Mesenchymal stem cell (in vitro differentiated cells and primary cell): ENCODE results near the gene MPP2.

Experiments
- DNase-seq: peaks from one replicate; pipeline ENCODE4 v3.0.0-alpha.2; 2013
- H2AFZ ChIP-seq: one replicate; pipeline ENCODE4 v1.6.1; 2013; ENCODE audit warnings: low read depth, mild to moderate bottlenecking, control low read depth, inconsistent platforms, low read length, moderate library complexity
- H2AK5ac ChIP-seq: 2 replicates; pipeline ENCODE4 v1.6.1; 2013; ENCODE audit warnings: low read length, moderate library complexity, mild to moderate bottlenecking, inconsistent platforms; ENCODE audit not compliant: severe bottlenecking
- H2BK120ac ChIP-seq: one replicate; pipeline ENCODE4 v1.6.1; 2013; ENCODE audit warnings: low read depth, mild to moderate bottlenecking, inconsistent platforms, low read length, moderate library complexity
- H2BK12ac ChIP-seq, 2 experiments: one replicate each; pipeline ENCODE4 v1.6.1; 2013; ENCODE audit warnings: inconsistent platforms in 2 of 2, low read length in 2 of 2, mild to moderate bottlenecking in 2 of 2, moderate library complexity in 2 of 2, control low read depth in 1 of 2
- H2BK15ac ChIP-seq: one replicate; pipeline ENCODE4 v1.6.1; 2013; ENCODE audit warnings: mild to moderate bottlenecking, low read depth, inconsistent platforms; ENCODE audit not compliant: poor library complexity, severe bottlenecking
- H2BK5ac ChIP-seq: 2 replicates; pipeline ENCODE4 v1.6.1; 2013; ENCODE audit warnings: low read depth, mild to moderate bottlenecking, low read length, control low read depth, inconsistent platforms; ENCODE audit not compliant: poor library complexity, severe bottlenecking
- H3K14ac ChIP-seq, 2 experiments: one replicate each; pipeline ENCODE4 v1.6.1; 2013; ENCODE audit warnings: inconsistent platforms in 2 of 2, low read length in 2 of 2, control low read depth in 1 of 2, mild to moderate bottlenecking in 1 of 2, moderate library complexity in 1 of 2
- H3K18ac ChIP-seq, 2 experiments: one replicate each; pipeline ENCODE4 v1.6.1; 2013; ENCODE audit warnings: inconsistent platforms in 2 of 2, low read length in 2 of 2, control low read depth in 1 of 2, low read depth in 1 of 2, mild to moderate bottlenecking in 1 of 2
- H3K23ac ChIP-seq, 2 experiments: one replicate each; pipeline ENCODE4 v1.6.1; 2013; ENCODE audit warnings: inconsistent platforms in 2 of 2, low read length in 2 of 2, mild to moderate bottlenecking in 2 of 2, moderate library complexity in 2 of 2, control low read depth in 1 of 2
- H3K27ac ChIP-seq: 2 replicates; pipeline ENCODE4 v1.5.1; 2013; ENCODE audit warnings: mild to moderate bottlenecking, moderate library complexity, low read length, control low read depth, inconsistent platforms; ENCODE audit not compliant: poor library complexity, severe bottlenecking
- H3K27me3 ChIP-seq, 2 experiments: 2 replicates each; pipeline versions ENCODE4 v1.6.1 to v1.7.0; 2013; ENCODE audit warnings: low read length in 2 of 2, mild to moderate bottlenecking in 2 of 2, moderate library complexity in 2 of 2, control low read depth in 1 of 2, inconsistent platforms in 1 of 2; ENCODE audit not compliant: control insufficient read depth in 1 of 2, insufficient read depth in 1 of 2
- H3K36me3 ChIP-seq, 2 experiments: 2 replicates each; pipeline versions ENCODE4 v1.6.1 to v1.7.0; 2013; ENCODE audit warnings: low read length in 2 of 2, control low read depth in 1 of 2, inconsistent platforms in 1 of 2, low read depth in 1 of 2, mild to moderate bottlenecking in 1 of 2; ENCODE audit not compliant: insufficient read depth in 2 of 2, control insufficient read depth in 1 of 2
- H3K4ac ChIP-seq, 2 experiments: one replicate each; pipeline ENCODE4 v1.6.1; 2013; ENCODE audit warnings: inconsistent platforms in 2 of 2, low read length in 2 of 2, mild to moderate bottlenecking in 2 of 2, moderate library complexity in 2 of 2, control low read depth in 1 of 2, low read depth in 1 of 2
- H3K4me1 ChIP-seq: 2 replicates; pipeline ENCODE4 v1.6.1; 2013; ENCODE audit warnings: low read depth, low read length, control low read depth; ENCODE audit not compliant: control insufficient read depth, insufficient read depth
- H3K4me2 ChIP-seq: 2 replicates; pipeline ENCODE4 v1.6.1; 2013; ENCODE audit warnings: low read length, mild to moderate bottlenecking, inconsistent platforms; ENCODE audit not compliant: poor library complexity, severe bottlenecking
- H3K4me3 ChIP-seq, 2 experiments: 2 replicates each; pipeline versions ENCODE4 v1.5.1 to v1.7.0; 2013; ENCODE audit warnings: low read length in 2 of 2, mild to moderate bottlenecking in 2 of 2, control low read depth in 1 of 2, low read depth in 1 of 2; ENCODE audit not compliant: insufficient read depth in 1 of 2
- H3K79me1 ChIP-seq: replicated peaks from 2 replicates; pipeline ENCODE4 v1.6.1; 2013; ENCODE audit warnings: mild to moderate bottlenecking, control low read depth, low read length, inconsistent platforms; ENCODE audit not compliant: poor library complexity, severe bottlenecking
- H3K9ac ChIP-seq: 2 replicates; pipeline ENCODE4 v1.7.0; 2013; ENCODE audit warnings: mild to moderate bottlenecking, low read length, moderate library complexity
- H3K9me3 ChIP-seq: 2 replicates; pipeline ENCODE4 v1.7.0; 2013; ENCODE audit warnings: mild to moderate bottlenecking, low read length; ENCODE audit not compliant: control insufficient read depth
- H4K8ac ChIP-seq: one replicate; pipeline ENCODE4 v1.6.1; 2013; ENCODE audit warnings: inconsistent platforms, mild to moderate bottlenecking, low read length, moderate library complexity
- H4K91ac ChIP-seq: one replicate; pipeline ENCODE4 v1.6.1; 2013; ENCODE audit warnings: mild to moderate bottlenecking, low read length, inconsistent platforms
- WGBS: methylation state at CpG from one replicate; pipeline ENCODE4 v1.1.7; 2013; ENCODE audit warnings: mixed read lengths; 5-methylcytosine and 5-hydroxymethylcytosine counted together

MPP2 gene

GRCh38 chr17:43849116-43849515 is 58.2 kb downstream of the MPP2 start:
- 84% methylated on average over 8 of the region's 8 CpGs for WGBS
- H3K4me2 ChIP-seq = no peak overlapping the region

GRCh38 chr17:43848601-43849000 is 58.7 kb downstream of the MPP2 start:
- Histone ChIP-seq H4K91ac (no peak overlapping the region), H2BK120ac (no peak overlapping the region), H3K14ac (no peak overlapping the region), H2AK5ac (no peak overlapping the region), H2AFZ (no peak overlapping the region), H3K36me3 (no peaks in the 10 kb centered on the region), H3K18ac (no peak overlapping the region), H3K9me3 (no peaks in the 10 kb centered on the region), H3K27ac (no peak overlapping the region), H2BK5ac (no peak overlapping the region), H3K27me3 (peaks cover 37 to 44% of the 10 kb centered on the region in 2 experiments), H3K79me1 (no peaks in the 10 kb centered on the region), H3K9ac (no peak overlapping the region), H2BK12ac (no peak overlapping the region), H3K23ac (no peak overlapping the region), H3K4me2 (no peak overlapping the region), H3K4me1 (peaks cover 9% of the 10 kb centered on the region), H3K4ac (no peak overlapping the region), H3K4me3 (no peak overlapping the region), H2BK15ac (no peak overlapping the region), H4K8ac (no peak overlapping the region)
- WGBS = 89% methylated on average over 9 of the region's 10 CpGs
- DNase-seq = no peak

More at GRCh38 chr17:43849116-43849515, 58.2 kb downstream of the MPP2 start:
- H3K18ac ChIP-seq = no peak overlapping the region
- no peak overlapping the region for H3K9ac ChIP-seq
- H2BK5ac ChIP-seq = no peak overlapping the region
- H3K23ac ChIP-seq = no peak overlapping the region
- H3K4ac ChIP-seq = no peak overlapping the region
- H3K27me3 ChIP-seq = peaks cover 42 to 49% of the 10 kb centered on the region in 2 experiments
- no peak overlapping the region for H2BK15ac ChIP-seq
- no peaks in the 10 kb centered on the region for H3K79me1 ChIP-seq
- no peak for DNase-seq
- H3K36me3 ChIP-seq = no peaks in the 10 kb centered on the region
- no peaks in the 10 kb centered on the region for H3K9me3 ChIP-seq
- no peak overlapping the region for H4K91ac ChIP-seq
- H2AK5ac ChIP-seq = no peak overlapping the region
- no peak overlapping the region for H4K8ac ChIP-seq
- no peak overlapping the region for H3K14ac ChIP-seq
- H2BK12ac ChIP-seq = no peak overlapping the region
- no peak overlapping the region for H3K27ac ChIP-seq
- peaks cover 9% of the 10 kb centered on the region for H3K4me1 ChIP-seq
- no peak overlapping the region for H2AFZ ChIP-seq
- no peak overlapping the region for H2BK120ac ChIP-seq
- H3K4me3 ChIP-seq = no peak overlapping the region

- no peak within 1 kb of the TSS for H2BK15ac ChIP-seq
- H2AK5ac ChIP-seq = peak within 1 kb of the TSS; percentile 54
- peak within 1 kb of the TSS; percentile 41 for H3K4me2 ChIP-seq
- no peaks in the 10 kb centered on the region for H3K9me3 ChIP-seq
- no peak within 1 kb of the TSS for H4K91ac ChIP-seq
- H3K9ac ChIP-seq = peak within 1 kb of the TSS; percentile 46
- H3K4me3 ChIP-seq = no peak within 1 kb of the TSS
- H3K14ac ChIP-seq = no peak within 1 kb of the TSS
- H2AFZ ChIP-seq = no peak within 1 kb of the TSS
- no peaks in the 10 kb centered on the region for H3K79me1 ChIP-seq
- H2BK12ac ChIP-seq = no peak within 1 kb of the TSS
- no peak within 1 kb of the TSS for H3K4ac ChIP-seq
- H3K23ac ChIP-seq = peak within 1 kb of the TSS in 1 of 2 experiments; percentile 50
- H3K4me1 ChIP-seq = peaks cover 9% of the 10 kb centered on the region
- no peak within 1 kb of the TSS for H4K8ac ChIP-seq
- H3K18ac ChIP-seq = no peak within 1 kb of the TSS
- 49% methylated on average over 16 of the region's 17 CpGs for WGBS
- H2BK5ac ChIP-seq = peak within 1 kb of the TSS; percentile 24
- peaks cover 25 to 33% of the 10 kb centered on the region in 2 experiments for H3K27me3 ChIP-seq
- peak within 1 kb of the TSS; percentile 83 for H3K27ac ChIP-seq
- DNase-seq = no peak
- H3K36me3 ChIP-seq = no peaks in the 10 kb centered on the region
- no peak within 1 kb of the TSS for H2BK120ac ChIP-seq
Observed at GRCh38 chr17:43846963-43847371, 60.4 kb downstream of the MPP2 start, which contains the start of gene CD300LG. Gene CD300LG, plus strand, starts transcription at chr17:43847176. Its CDS starts 41 bp downstream, at chr17:43847217.

GRCh38 chr17:43846221-43846712 is 61.1 kb downstream of the MPP2 start:
- Histone ChIP-seq H3K4me2 (peak overlapping the region; percentile 41), H2BK5ac (peak overlapping the region; percentile 24), H2BK15ac (no peak overlapping the region), H3K27me3 (peaks cover 23 to 31% of the 10 kb centered on the region in 2 experiments), H4K8ac (no peak overlapping the region), H3K9me3 (no peaks in the 10 kb centered on the region), H2BK12ac (no peak overlapping the region), H3K9ac (peak overlapping the region; percentile 46), H3K4ac (no peak overlapping the region), H3K23ac (no peak overlapping the region), H4K91ac (no peak overlapping the region), H3K4me3 (no peak overlapping the region), H3K27ac (peak overlapping the region; percentile 83), H3K14ac (no peak overlapping the region), H2AK5ac (no peak overlapping the region), H3K4me1 (peaks cover 12% of the 10 kb centered on the region), H3K79me1 (no peaks in the 10 kb centered on the region), H2BK120ac (no peak overlapping the region), H3K36me3 (no peaks in the 10 kb centered on the region), H3K18ac (no peak overlapping the region), H2AFZ (no peak overlapping the region)
- DNase-seq = peak; percentile 72
- 14% methylated on average over 11 of the region's 13 CpGs for WGBS
